ENCODE measurements around the gene LTBP3. TPM values are rescaled to one million over a fixed set of nuclear protein-coding genes. Genes with fewer than 3 reads are reported as not detected.

LTBP3 gene
- total and polyA plus RNA-seq, 2 donors from 2014 or later = 61.6 to 165 TPM

DNA sequence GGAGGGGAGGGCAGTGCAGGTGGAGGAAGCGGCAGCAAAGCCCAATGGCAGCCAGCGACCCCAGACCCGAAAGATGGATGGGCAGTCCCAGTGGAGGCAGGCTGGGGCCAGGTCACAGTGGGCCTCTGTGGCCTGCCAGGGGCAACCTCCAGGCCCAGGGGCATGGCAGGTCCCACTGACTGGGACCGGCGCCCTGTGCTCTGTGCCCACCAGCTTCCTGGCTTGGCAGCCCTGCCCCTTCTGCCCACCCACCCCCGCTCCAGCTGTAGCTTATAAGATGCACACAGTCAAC, 41.7 kb upstream of the LTBP3 start:
- Histone ChIP-seq H3K27me3 (ENCODE audit: control insufficient read depth, insufficient read depth, low read length) (no peaks in the 10 kb centered on the region), H3K4me3 (ENCODE audit: low read length in 3 of 3) (no peak overlapping the region), H3K27ac (ENCODE audit: low read depth in 2 of 2, low read length in 2 of 2) (no peak overlapping the region), H3K4me1 (ENCODE audit: control insufficient read depth in 2 of 3, insufficient read depth in 2 of 3, low read depth in 1 of 3, low read length in 3 of 3) (no peaks in the 10 kb centered on the region), H3K9me3 (ENCODE audit: control insufficient read depth in 2 of 3, insufficient read depth in 1 of 3, low read length in 3 of 3) (no peaks in the 10 kb centered on the region), H3K9ac (ENCODE audit: low read length in 3 of 3) (no peak overlapping the region), H3K36me3 (ENCODE audit: control insufficient read depth in 2 of 3, insufficient read depth in 3 of 3, low read length in 3 of 3) (peaks cover 4 to 37% (median 9%) of the 10 kb centered on the region in 3 donors)
- DNase-seq (no peak), FAIRE-seq (no peak)
- TF ChIP-seq, protein P1, sequence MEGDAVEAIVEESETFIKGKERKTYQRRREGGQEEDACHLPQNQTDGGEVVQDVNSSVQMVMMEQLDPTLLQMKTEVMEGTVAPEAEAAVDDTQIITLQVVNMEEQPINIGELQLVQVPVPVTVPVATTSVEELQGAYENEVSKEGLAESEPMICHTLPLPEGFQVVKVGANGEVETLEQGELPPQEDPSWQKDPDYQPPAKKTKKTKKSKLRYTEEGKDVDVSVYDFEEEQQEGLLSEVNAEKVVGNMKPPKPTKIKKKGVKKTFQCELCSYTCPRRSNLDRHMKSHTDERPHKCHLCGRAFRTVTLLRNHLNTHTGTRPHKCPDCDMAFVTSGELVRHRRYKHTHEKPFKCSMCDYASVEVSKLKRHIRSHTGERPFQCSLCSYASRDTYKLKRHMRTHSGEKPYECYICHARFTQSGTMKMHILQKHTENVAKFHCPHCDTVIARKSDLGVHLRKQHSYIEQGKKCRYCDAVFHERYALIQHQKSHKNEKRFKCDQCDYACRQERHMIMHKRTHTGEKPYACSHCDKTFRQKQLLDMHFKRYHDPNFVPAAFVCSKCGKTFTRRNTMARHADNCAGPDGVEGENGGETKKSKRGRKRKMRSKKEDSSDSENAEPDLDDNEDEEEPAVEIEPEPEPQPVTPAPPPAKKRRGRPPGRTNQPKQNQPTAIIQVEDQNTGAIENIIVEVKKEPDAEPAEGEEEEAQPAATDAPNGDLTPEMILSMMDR (IDR thresholded peaks at IDR 0.05; ENCODE audit: borderline replicate concordance, extremely low read depth, insufficient read depth) = no peak
- intact Hi-C loops (cut with DNase I) = no loop called here

DNA sequence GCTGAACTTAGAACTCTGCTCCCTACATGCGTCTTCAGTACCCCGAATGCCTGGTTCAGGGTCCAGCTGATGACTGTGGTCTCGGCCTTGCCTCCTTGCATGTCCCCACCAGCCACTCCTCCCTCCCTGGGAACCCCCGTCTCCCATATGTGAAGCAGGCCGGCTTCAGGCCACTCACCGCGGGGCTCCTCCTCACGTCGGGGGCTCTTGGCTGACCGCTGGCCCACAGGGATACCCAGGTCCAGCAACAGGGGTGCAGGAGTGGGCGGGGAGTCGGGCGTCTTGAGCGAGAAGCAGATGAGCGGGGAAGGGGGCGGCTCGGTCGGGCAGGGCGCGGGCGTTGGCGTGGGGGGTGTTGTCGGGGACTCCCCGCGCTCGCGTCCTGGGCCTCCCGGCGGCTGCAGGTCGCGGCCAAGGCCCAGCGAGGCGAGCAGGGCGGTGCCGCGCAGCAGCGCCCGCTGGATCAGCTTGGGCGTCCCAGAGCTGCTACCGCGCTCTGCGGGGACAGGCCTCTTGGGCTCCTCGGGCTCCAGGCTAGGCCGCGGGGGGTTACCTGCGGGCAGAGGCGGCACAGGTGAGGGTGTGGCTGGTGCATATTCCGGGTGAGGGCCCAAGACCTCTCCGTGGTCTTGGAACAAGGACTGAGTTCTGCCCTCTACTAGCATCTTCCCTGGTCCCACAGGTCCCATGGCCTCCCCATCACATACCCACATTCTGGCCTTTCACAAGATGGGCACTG, 41.2 kb upstream of the LTBP3 start:
- Histone ChIP-seq H3K4me1 (ENCODE audit: control insufficient read depth in 2 of 3, insufficient read depth in 2 of 3, low read depth in 1 of 3, low read length in 3 of 3) (no peaks in the 10 kb centered on the region), H3K27me3 (ENCODE audit: control insufficient read depth, insufficient read depth, low read length) (no peaks in the 10 kb centered on the region), H3K36me3 (ENCODE audit: control insufficient read depth in 2 of 3, insufficient read depth in 3 of 3, low read length in 3 of 3) (peaks cover 2 to 32% (median 5%) of the 10 kb centered on the region in 3 donors), H3K4me3 (ENCODE audit: low read length in 3 of 3) (no peak overlapping the region), H3K27ac (ENCODE audit: low read depth in 2 of 2, low read length in 2 of 2) (no peak overlapping the region), H3K9me3 (ENCODE audit: control insufficient read depth in 2 of 3, insufficient read depth in 1 of 3, low read length in 3 of 3) (no peaks in the 10 kb centered on the region), H3K9ac (ENCODE audit: low read length in 3 of 3) (no peak overlapping the region)
- DNase-seq = peak in 1 of 5 donors; percentile 75
- TF ChIP-seq, protein P1 (IDR thresholded peaks at IDR 0.05; ENCODE audit: borderline replicate concordance, extremely low read depth, insufficient read depth) = no peak
- FAIRE-seq = no peak
- intact Hi-C loops (cut with DNase I) = no loop called here

DNA sequence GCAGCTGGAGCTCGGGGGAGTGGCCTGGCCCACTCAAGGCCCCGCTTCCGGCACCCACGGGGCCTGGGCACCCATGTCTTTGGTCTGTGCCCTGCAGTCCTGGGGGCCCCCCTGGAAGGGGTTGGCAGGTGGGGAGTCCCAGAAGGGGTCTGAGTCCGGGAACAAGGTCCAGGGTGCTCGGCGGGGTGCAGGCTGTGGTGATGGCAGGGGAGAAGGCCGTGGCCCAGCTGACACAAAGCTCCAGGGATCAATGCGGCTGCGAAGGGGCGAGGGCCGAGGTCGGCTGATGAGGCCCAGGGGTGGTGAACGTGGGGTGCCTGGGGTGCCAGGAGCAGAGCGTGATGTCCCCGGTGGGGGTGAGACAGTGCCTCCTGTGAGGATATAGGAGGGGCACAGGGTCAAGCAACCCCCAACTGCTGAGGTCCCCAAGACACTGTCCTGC, 40.1 kb upstream of the LTBP3 start:
- Histone ChIP-seq H3K4me3 (ENCODE audit: low read length in 3 of 3) (no peak overlapping the region), H3K36me3 (ENCODE audit: control insufficient read depth in 2 of 3, insufficient read depth in 3 of 3, low read length in 3 of 3) (peaks cover 2 to 24% (median 3%) of the 10 kb centered on the region in 3 donors), H3K27me3 (ENCODE audit: control insufficient read depth, insufficient read depth, low read length) (no peaks in the 10 kb centered on the region), H3K9ac (ENCODE audit: low read length in 3 of 3) (no peak overlapping the region), H3K27ac (ENCODE audit: low read depth in 2 of 2, low read length in 2 of 2) (no peak overlapping the region), H3K4me1 (ENCODE audit: control insufficient read depth in 2 of 3, insufficient read depth in 2 of 3, low read depth in 1 of 3, low read length in 3 of 3) (peaks cover 0 to 4% (median 0%) of the 10 kb centered on the region in 3 donors), H3K9me3 (ENCODE audit: control insufficient read depth in 2 of 3, insufficient read depth in 1 of 3, low read length in 3 of 3) (no peaks in the 10 kb centered on the region)
- no peak for FAIRE-seq
- intact Hi-C loops (cut with DNase I) = no loop called here
- TF ChIP-seq, protein P1 (IDR thresholded peaks at IDR 0.05; ENCODE audit: borderline replicate concordance, extremely low read depth, insufficient read depth) = no peak
- peak in 1 of 5 donors; percentile 45 for DNase-seq

All from kidney (tissue), 14 donors.